Activated CD4-positive, alpha-beta T cell treated with anti-CD3 and anti-CD28 coated beads, Interleukin-2, amount 10 ng/mL, durations not matched to agents 24 days and 14 days (primary cell): ENCODE data around the gene ELOA. TPM values are rescaled to one million over a fixed set of nuclear protein-coding genes. Genes with fewer than 3 reads are reported as not detected.

ENCODE experiments used
- DNase-seq: peaks from one replicate; pipeline ENCODE4 v3.0.0; 2022
- H3K27ac Mint-ChIP-seq: one replicate; pipeline ENCODE4 v1.8.0; 2022; ENCODE audit warnings: mild to moderate bottlenecking, mixed read lengths
- H3K27me3 Mint-ChIP-seq: one replicate; pipeline ENCODE4 v1.8.0; 2022; ENCODE audit warnings: mixed read lengths
- H3K36me3 Mint-ChIP-seq: one replicate; pipeline ENCODE4 v1.8.0; 2022; ENCODE audit warnings: low read depth, mild to moderate bottlenecking, mixed read lengths
- H3K4me1 Mint-ChIP-seq: one replicate; pipeline ENCODE4 v1.8.0; 2021; ENCODE audit warnings: mixed read lengths
- H3K4me3 Mint-ChIP-seq: one replicate; pipeline ENCODE4 v1.8.0; 2022; ENCODE audit warnings: mild to moderate bottlenecking, moderate library complexity, mixed read lengths
- H3K9me3 Mint-ChIP-seq: one replicate; pipeline ENCODE4 v1.8.0; 2021; ENCODE audit warnings: mixed read lengths
- intact Hi-C: fragments of 100-400 bp; cut with micrococcal nuclease; formaldehyde crosslinking; loops from one replicate; pipeline ENCODE4 v1.15.1; 2023
- total RNA-seq: library from RNA; stranded (reverse); gene quantifications from 2 replicates; pipeline ENCODE4 v1.2.3, GENCODE V29; 2022

ELOA gene
- total RNA-seq, 1 donor from 2014 or later = 54.3 TPM

DNA sequence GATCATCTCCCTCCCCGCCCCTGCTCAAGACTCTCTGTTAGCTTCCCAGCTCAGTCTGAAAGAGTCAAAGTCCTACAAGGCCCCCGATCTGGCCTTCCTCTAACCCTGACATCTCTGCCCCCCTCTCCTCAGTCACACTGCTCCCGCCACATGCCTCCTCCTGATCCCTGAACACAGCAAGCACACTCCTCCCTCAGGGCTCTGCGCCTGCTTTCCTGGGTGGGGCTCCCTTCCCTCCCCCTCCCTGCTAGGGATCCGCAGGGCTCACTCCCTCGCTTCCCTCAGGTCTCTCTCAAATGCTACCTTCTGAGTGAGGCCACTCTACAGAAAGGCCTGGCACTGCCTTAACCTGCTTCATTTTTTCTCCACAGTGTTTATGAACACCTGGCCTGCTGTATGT is 63.0 kb downstream of the ELOA start:
- H3K9me3 Mint-ChIP-seq = no peaks in the 10 kb centered on the region
- DNase-seq = no peak
- H3K36me3 Mint-ChIP-seq = peaks cover 20% of the 10 kb centered on the region
- H3K4me3 Mint-ChIP-seq = no peak overlapping the region
- H3K27me3 Mint-ChIP-seq = no peaks in the 10 kb centered on the region
- intact Hi-C loops = no loop called here
- H3K4me1 Mint-ChIP-seq = peaks cover 15% of the 10 kb centered on the region
- H3K27ac Mint-ChIP-seq = no peak overlapping the region

DNA sequence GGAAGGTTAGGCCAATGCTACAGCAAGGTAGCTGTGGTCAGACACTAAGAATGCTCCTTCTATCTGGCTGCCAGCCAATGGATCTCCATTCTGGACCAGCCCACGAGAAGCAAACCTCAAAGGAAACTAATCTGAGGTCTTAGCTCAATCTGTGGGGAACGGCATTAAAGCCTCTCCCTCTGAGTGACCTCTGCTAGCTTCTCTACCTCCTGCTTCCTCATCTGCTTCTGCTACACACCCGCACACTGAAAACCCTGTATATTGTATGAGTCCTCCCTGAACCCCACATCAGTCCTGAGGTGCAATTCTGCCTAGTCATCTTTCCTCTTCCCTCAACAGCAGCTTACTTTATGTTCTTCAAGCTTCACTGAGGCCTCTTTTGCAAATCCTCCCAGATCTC is 64.2 kb downstream of the ELOA start:
- H3K27ac Mint-ChIP-seq = no peak overlapping the region

GRCh38 chr1:23809751-23810171 is 66.5 kb downstream of the ELOA start:
- Mint-ChIP-seq H3K27me3 (no peaks in the 10 kb centered on the region), H3K36me3 (peaks cover 16% of the 10 kb centered on the region), H3K9me3 (no peaks in the 10 kb centered on the region), H3K27ac (no peak overlapping the region), H3K4me3 (no peak overlapping the region), H3K4me1 (peaks cover 13% of the 10 kb centered on the region)
- DNase-seq = peak; percentile 94
- intact Hi-C loops = loop anchor here (1.0 to 2.0 kb wide), 2 partner anchors 59 to 107 kb away; partner anchors contain the start of gene FUCA1

More for the DNA sequence above, 64.2 kb downstream of the ELOA start:
- Mint-ChIP-seq H3K4me1 (peaks cover 13% of the 10 kb centered on the region), H3K27me3 (no peaks in the 10 kb centered on the region), H3K36me3 (peaks cover 23% of the 10 kb centered on the region), H3K4me3 (no peak overlapping the region), H3K9me3 (no peaks in the 10 kb centered on the region)
- intact Hi-C loops = no loop called here
- DNase-seq = no peak

DNA sequence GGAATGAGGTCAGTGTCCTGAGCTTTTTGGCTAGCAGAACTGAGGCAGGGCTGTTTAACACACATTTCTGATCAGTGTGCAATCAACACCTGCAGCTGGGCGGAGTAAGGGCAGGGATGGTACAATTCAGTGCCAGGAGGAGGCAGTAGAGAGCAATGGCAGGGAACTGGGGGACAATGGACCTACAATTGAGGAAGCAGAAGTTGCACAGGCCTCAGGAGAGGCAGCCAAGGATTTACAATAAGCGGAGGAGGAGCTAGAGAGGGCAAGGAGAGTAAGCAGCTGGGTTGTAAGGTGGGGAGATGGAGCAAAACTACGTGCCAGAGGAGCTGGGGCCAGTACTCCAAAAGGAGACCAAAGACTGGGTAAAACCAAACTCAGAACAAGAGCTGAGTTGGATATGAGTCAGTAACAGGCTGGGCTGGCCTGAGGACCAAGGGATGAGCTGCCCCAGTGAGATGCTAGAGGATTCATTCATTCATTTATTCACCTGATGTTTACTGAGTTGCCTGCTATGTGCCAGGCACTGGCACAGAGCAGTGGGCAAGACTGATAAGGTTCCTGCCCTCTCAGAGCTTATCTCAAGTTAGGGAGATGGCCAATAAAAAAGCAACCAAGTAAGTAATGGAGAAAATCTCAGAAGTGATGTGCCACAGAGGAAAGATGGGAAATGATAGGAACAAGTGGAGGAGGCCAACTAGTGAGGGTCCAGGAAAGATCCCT is 67.7 kb downstream of the ELOA start:
- intact Hi-C loops = loop anchor here (2.0 kb wide), 1 partner anchor 106 kb away; no protein-coding TSS in a partner anchor
- Mint-ChIP-seq H3K36me3 (peaks cover 10% of the 10 kb centered on the region), H3K4me3 (no peak overlapping the region), H3K27ac (no peak overlapping the region), H3K27me3 (no peaks in the 10 kb centered on the region), H3K4me1 (peaks cover 8% of the 10 kb centered on the region), H3K9me3 (no peaks in the 10 kb centered on the region)
- peak; percentile 88 for DNase-seq

Other genes with a start within 250 kb of the ELOA start
- 30.4 and 33.7 TPM in 2 replicates for gene E2F2, start 212.2 kb upstream of the ELOA start, total RNA-seq
- 21.2 and 23.5 TPM in 2 replicates for gene ID3, start 184.0 kb upstream of the ELOA start, total RNA-seq
- gene RPL11, start 51.7 kb upstream of the ELOA start, total RNA-seq = 1,147 and 1,194 TPM in 2 replicates
- 83.0 and 88.6 TPM in 2 replicates for gene PITHD1, start 34.9 kb downstream of the ELOA start, total RNA-seq
- gene LYPLA2, start 47.7 kb downstream of the ELOA start, total RNA-seq = 86.2 and 92.4 TPM in 2 replicates
- gene GALE, start 57.3 kb downstream of the ELOA start, total RNA-seq = 66.3 and 73.5 TPM in 2 replicates
- gene HMGCL, start 82.0 kb downstream of the ELOA start, total RNA-seq = 20.4 and 20.7 TPM in 2 replicates
- 3.4 and 3.5 TPM in 2 replicates for gene FUCA1, start 124.8 kb downstream of the ELOA start, total RNA-seq
- gene CNR2, start 169.9 kb downstream of the ELOA start, total RNA-seq = 0.02 TPM in 1 of 2 replicates, not detected in the other
- gene PNRC2, start 216.4 kb downstream of the ELOA start, total RNA-seq = 140 TPM in 2 replicates
- 236 and 247 TPM in 2 replicates for gene SRSF10, start 236.9 kb downstream of the ELOA start, total RNA-seq